Nephron progenitor cell (in vitro differentiated cells): ENCODE measurements around the gene KCND3.

Experiments used
- DNase-seq: peaks from one replicate; pipeline ENCODE4 v3.0.0; 2021
- H3K27ac Mint-ChIP-seq: 2 replicates; pipeline ENCODE4 v1.8.0; 2021; ENCODE audit warnings: mild to moderate bottlenecking, moderate library complexity, mixed read lengths
- H3K27me3 Mint-ChIP-seq: 2 replicates; pipeline ENCODE4 v1.8.0; 2021; ENCODE audit warnings: mild to moderate bottlenecking, low read depth, mixed read lengths; ENCODE audit not compliant: poor library complexity
- H3K36me3 Mint-ChIP-seq: 2 replicates; pipeline ENCODE4 v1.8.0; 2021; ENCODE audit warnings: low read depth, mixed read lengths
- H3K4me1 Mint-ChIP-seq: 2 replicates; pipeline ENCODE4 v1.8.0; 2021; ENCODE audit warnings: mixed read lengths
- H3K4me3 Mint-ChIP-seq: 2 replicates; pipeline ENCODE4 v1.8.0; 2021; ENCODE audit warnings: mild to moderate bottlenecking, moderate library complexity, mixed read lengths
- H3K9me3 Mint-ChIP-seq: 2 replicates; pipeline ENCODE4 v1.8.0; 2021; ENCODE audit warnings: mild to moderate bottlenecking, moderate library complexity, mixed read lengths
- TF ChIP-seq, protein P1 (sequence below): fragments of 200-600 bp; sonication (generic); IDR thresholded peaks from 2 replicates; pipeline ENCODE4 v1.5.0; 2021; ENCODE audit warnings: antibody characterized with exemption

The KCND3 gene

GRCh38 chr1:111989531-111990025, at the start of gene KCND3:
Gene KCND3 (minus strand): TSS chr1:111989668.
- no peaks in the 10 kb centered on the region for H3K36me3 Mint-ChIP-seq
- H3K4me3 Mint-ChIP-seq: peak within 1 kb of the TSS; percentile 82
- H3K27me3 Mint-ChIP-seq: peaks cover 90% of the 10 kb centered on the region
- TF ChIP-seq, protein P1, sequence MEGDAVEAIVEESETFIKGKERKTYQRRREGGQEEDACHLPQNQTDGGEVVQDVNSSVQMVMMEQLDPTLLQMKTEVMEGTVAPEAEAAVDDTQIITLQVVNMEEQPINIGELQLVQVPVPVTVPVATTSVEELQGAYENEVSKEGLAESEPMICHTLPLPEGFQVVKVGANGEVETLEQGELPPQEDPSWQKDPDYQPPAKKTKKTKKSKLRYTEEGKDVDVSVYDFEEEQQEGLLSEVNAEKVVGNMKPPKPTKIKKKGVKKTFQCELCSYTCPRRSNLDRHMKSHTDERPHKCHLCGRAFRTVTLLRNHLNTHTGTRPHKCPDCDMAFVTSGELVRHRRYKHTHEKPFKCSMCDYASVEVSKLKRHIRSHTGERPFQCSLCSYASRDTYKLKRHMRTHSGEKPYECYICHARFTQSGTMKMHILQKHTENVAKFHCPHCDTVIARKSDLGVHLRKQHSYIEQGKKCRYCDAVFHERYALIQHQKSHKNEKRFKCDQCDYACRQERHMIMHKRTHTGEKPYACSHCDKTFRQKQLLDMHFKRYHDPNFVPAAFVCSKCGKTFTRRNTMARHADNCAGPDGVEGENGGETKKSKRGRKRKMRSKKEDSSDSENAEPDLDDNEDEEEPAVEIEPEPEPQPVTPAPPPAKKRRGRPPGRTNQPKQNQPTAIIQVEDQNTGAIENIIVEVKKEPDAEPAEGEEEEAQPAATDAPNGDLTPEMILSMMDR: no peak
- peak; percentile 74 for DNase-seq
- no peaks in the 10 kb centered on the region for H3K9me3 Mint-ChIP-seq
- peaks cover 24% of the 10 kb centered on the region for H3K4me1 Mint-ChIP-seq
- H3K27ac Mint-ChIP-seq: no peak within 1 kb of the TSS

- peaks cover 9% of the 10 kb centered on the region for H3K4me1 Mint-ChIP-seq
- no peak for DNase-seq
Measured at GRCh38 chr1:112034277-112034676, 44.8 kb upstream of the KCND3 start.

DNA sequence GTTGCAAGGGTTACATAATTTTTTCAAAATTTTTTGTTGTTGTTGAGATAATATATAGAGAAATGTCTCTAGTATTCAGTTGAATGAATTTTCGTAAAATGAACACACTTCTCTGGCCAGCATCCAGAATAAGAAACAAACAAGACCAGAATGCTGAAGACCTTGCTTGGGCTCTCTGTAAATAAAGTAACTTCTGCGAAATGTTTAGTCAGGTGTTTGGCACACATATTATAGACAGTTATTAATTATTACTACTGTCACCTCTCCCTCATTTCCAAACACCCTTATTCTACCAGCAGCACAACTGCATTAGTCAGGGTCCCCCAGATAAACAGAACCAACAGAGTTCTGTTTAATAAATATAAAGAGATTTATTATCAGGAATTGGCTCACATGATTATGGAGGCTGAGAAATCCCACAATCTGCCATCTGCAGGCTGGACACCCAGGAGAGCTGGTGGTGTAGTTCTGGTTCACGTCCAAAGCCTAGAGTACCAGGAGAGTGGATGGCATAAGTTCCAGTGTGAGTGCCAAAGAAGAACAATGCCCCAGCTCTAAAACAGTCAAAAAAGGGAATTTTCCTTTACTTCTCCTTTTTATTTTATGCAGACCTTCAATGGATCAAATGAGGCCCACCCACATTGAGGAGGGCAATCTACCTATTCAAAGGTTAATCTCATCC, 44.1 kb upstream of the KCND3 start:
- TF ChIP-seq, protein P1: no peak
- Mint-ChIP-seq H3K9me3 (no peaks in the 10 kb centered on the region), H3K4me1 (peaks cover 14% of the 10 kb centered on the region), H3K27ac (no peak overlapping the region), H3K27me3 (peaks cover 9% of the 10 kb centered on the region), H3K36me3 (no peaks in the 10 kb centered on the region), H3K4me3 (no peak overlapping the region)
- DNase-seq: no peak

More at GRCh38 chr1:112034277-112034676, 44.8 kb upstream of the KCND3 start:
- Mint-ChIP-seq H3K4me3 (no peak overlapping the region), H3K27me3 (peaks cover 9% of the 10 kb centered on the region), H3K27ac (no peak overlapping the region), H3K36me3 (no peaks in the 10 kb centered on the region), H3K9me3 (no peaks in the 10 kb centered on the region)
- TF ChIP-seq, protein P1: no peak

GRCh38 chr1:112030157-112030556, 40.7 kb upstream of the KCND3 start:
- no peak overlapping the region for H3K27ac Mint-ChIP-seq
- no peaks in the 10 kb centered on the region for H3K9me3 Mint-ChIP-seq
- no peaks in the 10 kb centered on the region for H3K36me3 Mint-ChIP-seq
- DNase-seq: no peak
- peaks cover 7% of the 10 kb centered on the region for H3K27me3 Mint-ChIP-seq
- peaks cover 14% of the 10 kb centered on the region for H3K4me1 Mint-ChIP-seq
- no peak overlapping the region for H3K4me3 Mint-ChIP-seq
- TF ChIP-seq, protein P1: no peak

GRCh38 chr1:112027696-112028095, 38.2 kb upstream of the KCND3 start:
- Mint-ChIP-seq H3K36me3 (no peaks in the 10 kb centered on the region), H3K27me3 (peaks cover 11% of the 10 kb centered on the region), H3K9me3 (no peaks in the 10 kb centered on the region), H3K27ac (no peak overlapping the region), H3K4me3 (no peak overlapping the region), H3K4me1 (peaks cover 14% of the 10 kb centered on the region)
- no peak for DNase-seq
- TF ChIP-seq, protein P1: no peak

DNA sequence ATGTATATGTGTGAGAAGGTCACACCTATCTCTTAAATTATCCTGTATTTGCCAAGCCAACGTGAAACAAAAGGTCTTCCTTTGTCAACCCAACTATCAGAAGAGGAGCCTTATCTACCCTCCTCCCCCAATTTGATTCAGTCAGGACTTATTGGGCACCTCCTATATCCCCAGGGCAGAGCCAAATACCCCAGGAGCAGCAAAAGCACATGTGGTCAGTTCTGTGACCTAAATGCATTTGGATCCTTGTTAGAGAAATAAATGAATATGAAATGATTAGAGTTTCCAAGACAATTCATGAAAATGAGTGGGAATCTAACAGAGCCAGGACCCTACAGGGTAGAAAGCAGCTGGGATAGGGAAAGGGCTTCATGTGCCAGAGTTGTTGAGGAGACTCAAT, 37.0 kb upstream of the KCND3 start:
- Mint-ChIP-seq H3K27me3 (peaks cover 11% of the 10 kb centered on the region), H3K4me3 (no peak overlapping the region), H3K9me3 (no peaks in the 10 kb centered on the region)

More for the DNA sequence above, 37.0 kb upstream of the KCND3 start:
- no peaks in the 10 kb centered on the region for H3K36me3 Mint-ChIP-seq
- TF ChIP-seq, protein P1: no peak
- H3K27ac Mint-ChIP-seq: no peak overlapping the region
- no peak for DNase-seq
- H3K4me1 Mint-ChIP-seq: peaks cover 14% of the 10 kb centered on the region
